ENCODE results near the gene SUMF1.

The SUMF1 gene

DNA sequence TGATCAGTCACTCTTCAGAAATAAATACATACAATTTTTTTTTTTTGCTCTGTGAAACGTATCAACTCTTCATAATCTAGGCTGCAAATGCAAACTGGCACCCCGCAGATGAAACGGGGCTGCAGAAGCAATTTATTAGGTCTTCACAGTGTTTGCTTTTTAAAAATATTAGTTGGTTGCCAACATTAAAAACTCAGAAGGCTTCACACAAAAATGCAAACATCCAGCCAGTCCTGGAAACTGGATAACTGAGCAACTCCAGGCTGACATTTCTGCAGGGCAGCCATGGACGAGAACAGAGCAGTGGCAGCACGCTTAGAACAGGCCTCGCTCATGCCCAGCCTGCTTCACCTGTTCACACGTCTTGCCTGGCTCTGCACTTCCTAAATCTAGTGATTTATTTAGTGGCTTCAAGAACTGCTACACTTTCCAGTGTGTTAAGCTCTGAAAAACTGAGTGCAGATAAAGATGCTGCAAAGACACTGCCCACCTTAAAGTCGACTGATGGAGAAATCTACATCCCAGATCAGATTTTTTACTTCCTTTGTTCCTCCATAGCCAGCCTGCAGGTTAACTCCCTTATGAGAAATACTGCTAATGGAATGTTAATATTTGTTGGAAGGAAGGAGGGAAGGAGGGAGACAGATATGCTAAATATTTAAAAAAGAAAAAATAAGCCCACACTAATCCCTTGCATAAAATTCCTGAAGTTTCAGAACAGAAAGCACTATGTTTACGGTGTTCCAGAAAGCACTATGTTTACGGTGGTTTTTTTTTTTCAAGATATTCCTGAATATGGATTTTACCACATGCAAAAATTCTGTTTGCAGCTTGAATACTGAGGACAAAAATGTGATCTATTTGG is 110.3 kb downstream of the SUMF1 start:
- H3K4me3 ChIP-seq (ENCODE audit: low read depth, low read length): no peak overlapping the region
- TF ChIP-seq CTCF (IDR thresholded peaks at IDR 0.05; ENCODE audit: insufficient read depth, low read depth, low read length, missing control alignments): no peak
- no peak for DNase-seq (ENCODE audit: low read depth)

DNA sequence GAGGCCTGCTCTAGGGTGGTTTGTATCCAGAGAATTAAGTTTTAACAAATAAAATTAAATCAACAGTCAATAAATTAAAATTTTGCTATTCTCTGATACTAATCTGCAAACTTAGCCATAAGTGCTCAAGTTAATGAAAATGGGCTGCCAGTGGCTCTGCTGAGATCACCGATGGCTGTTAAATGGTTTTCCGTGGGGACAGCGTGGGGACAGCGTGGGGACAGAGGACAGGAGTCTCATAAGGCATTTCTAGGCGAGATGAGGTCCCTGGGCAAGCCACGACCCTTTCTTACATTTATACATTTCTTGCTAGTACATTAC is 110.9 kb downstream of the SUMF1 start:
- TF ChIP-seq CTCF (IDR thresholded peaks at IDR 0.05; ENCODE audit: insufficient read depth, low read depth, low read length, missing control alignments): no peak
- H3K4me3 ChIP-seq (ENCODE audit: low read depth, low read length): no peak overlapping the region
- no peak for DNase-seq (ENCODE audit: low read depth)

GRCh38 chr3:4355401-4356219 is 111.5 kb downstream of the SUMF1 start:
- TF ChIP-seq CTCF (IDR thresholded peaks at IDR 0.05; ENCODE audit: insufficient read depth, low read depth, low read length, missing control alignments): no peak
- no peak for DNase-seq (ENCODE audit: low read depth)
- no peak overlapping the region for H3K4me3 ChIP-seq (ENCODE audit: low read depth, low read length)

- H3K4me3 ChIP-seq (ENCODE audit: low read depth, low read length): no peak overlapping the region
- DNase-seq (ENCODE audit: low read depth): no peak
- TF ChIP-seq CTCF (IDR thresholded peaks at IDR 0.05; ENCODE audit: insufficient read depth, low read depth, low read length, missing control alignments): no peak
These were observed 115.2 kb downstream of the SUMF1 start for GRCh38 chr3:4351872-4352271.

DNA sequence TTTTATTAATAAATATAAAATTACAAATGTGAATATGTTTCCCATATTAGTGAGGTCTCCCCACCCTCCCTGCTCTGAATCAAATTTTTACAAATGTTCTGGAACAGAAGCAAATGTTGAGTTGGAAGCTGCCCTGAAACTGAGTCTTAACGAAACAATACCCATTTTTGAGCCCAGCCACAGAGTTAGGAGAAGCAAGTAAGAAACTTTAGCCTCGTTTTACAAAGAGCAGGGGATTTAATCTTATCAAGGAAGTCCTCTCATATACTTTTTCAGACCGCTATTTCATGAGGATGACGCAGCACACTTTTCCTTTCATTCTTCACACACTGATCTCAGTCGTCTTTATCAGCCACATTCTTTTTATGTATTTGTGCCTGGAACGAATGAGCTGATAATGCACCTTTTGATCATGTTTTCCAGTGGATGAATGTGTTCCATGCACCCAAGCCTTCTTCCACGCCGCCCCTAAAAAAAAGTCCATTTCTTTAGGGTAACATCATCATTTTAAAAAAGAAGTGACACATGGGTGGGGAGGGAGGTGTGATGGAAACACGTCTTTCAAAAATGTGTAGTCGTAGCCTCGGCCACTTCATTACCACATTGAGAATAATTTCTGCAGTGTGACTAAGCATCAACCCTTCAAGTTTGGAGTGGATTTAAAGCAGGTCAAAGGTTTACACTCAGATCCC is 115.8 kb downstream of the SUMF1 start:
- no peak for TF ChIP-seq CTCF (IDR thresholded peaks at IDR 0.05; ENCODE audit: insufficient read depth, low read depth, low read length, missing control alignments)
- H3K4me3 ChIP-seq (ENCODE audit: low read depth, low read length): no peak overlapping the region
- no peak for DNase-seq (ENCODE audit: low read depth)

DNA sequence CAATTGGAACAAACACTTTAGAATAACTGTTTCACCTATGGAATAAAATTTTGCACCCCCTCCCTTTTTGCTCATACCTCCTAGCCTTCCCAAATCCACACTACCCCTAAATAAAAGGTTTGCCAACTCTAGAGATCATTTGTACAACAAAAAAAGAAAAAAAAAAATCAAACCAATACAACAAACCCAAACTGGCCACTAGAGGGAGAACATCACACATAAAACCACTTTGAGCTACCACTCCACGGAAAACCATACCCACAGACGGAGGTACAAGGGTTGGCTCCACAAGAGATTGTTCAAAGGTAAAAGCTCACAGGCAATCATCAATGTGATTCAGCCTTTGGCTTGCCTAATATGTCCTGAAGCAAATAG is 116.3 kb downstream of the SUMF1 start:
- peak; percentile 66 for TF ChIP-seq CTCF (IDR thresholded peaks at IDR 0.05; ENCODE audit: insufficient read depth, low read depth, low read length, missing control alignments)
- DNase-seq (ENCODE audit: low read depth): peak; percentile 76
- no peak overlapping the region for H3K4me3 ChIP-seq (ENCODE audit: low read depth, low read length)
